Hematopoietic multipotent progenitor cell treated with erythropoietin and hydrocortisone succinate and interleukin-3 and kit ligand, for 6 days (in vitro differentiated cells): ENCODE measurements around the gene CRKL.
"Not testable (repeated sequence)": the region's sequence is repeated elsewhere in the genome, so short reads cannot be mapped to it uniquely, and the experiment has no call there.

Experiments
- DNase-seq: peaks from one replicate; pipeline ENCODE4 v3.0.0-alpha.2; 2015

Gene CRKL

DNA sequence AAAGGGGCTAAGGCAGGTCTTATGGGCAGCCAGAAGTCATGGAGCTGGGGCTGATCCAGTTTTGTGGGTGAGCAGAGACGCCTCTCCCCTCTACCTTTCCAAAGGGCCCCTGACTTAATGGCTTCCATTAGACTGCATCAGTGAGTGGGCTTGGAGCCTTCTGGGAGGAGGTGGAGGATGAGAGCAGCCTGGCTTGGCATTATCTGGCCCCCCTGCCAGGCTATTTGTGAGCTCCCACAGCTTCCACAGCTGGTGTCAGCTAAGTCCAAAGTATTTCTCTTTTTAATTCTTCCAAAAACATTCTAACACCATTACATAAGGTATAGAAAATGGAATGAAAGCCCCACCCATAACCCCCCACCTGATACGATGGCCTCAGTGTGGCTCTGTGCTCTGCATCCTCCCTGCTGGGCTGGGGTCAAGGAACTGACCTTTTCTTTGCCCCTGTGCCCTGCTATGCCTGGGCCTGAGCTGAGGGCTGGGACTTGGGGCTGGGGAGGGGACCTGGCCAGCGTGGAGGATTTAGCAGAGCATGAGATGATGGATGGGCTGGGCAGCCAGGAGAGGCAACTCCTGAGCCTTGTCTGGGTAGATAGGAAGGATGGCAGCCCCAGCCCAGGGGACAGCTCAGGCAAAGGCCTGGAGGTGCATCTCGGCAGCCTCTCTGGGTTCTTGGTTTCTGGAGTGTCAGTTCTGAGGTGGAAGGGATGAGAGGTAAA lies 53.9 kb downstream of the CRKL start:
- DNase-seq = no peak

DNA sequence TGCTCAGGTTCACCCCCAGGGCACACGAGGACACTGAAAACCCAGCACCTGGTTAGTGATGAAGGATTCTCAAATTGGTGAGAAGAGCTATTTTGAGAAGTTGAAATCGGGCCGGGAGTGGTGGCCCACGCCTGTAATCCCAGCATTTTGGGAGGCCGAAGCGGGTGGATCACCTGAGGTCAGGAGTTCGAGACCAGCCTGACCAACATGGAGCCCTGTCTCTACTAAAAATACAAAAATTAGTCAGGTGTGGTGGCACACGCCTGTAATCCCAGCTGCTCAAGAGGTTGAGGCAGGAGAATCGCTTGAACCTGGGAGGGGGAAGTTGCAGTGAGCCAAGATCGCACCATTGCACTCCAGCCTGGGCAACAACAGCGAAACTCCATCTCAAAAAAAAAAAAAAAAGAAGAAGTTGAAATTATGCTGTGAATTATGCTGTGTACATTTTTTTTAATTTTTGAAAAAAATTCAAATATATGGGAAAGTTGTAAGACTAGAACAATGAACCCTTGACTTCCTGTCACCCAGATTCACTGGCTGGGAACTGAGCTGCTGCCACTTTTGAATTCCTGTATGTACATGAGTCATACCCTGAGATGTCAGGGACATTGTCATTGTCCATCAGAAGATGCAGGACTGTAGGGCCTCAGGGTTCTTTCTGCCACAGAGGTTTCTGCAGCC lies 54.9 kb downstream of the CRKL start:
- DNase-seq = not testable (repeated sequence)

DNA sequence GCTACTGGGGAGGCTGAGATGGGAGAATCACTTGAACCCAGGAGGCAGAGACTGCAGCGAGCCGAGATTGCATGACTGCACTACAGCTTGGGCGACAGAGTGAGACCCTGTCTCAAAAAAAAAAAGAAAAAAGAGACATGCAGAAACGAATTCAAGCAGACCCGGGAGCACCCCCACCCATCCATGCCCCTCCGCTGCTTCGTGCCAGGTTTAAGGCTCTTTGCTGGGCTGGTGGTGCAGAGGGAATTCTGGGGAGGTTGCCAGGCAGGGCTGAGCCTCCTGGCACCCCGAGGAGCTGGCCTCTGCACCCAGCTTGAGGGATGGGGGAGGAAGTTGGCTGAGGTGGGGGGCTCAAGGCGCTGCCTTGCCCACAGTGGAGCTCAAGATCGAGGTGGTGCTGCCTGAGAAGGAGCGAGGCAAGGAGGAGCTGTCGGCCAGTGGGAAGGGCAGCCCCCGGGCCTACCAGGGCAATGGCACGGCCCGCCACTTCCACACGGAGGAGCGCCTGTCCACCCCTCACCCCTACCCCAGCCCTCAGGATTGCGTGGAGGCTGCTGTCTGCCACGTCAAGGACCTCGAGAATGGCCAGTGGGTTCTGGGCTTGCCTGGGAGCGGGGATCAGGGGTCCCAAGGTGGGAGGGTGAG lies 55.8 kb downstream of the CRKL start:
- DNase-seq = no peak

DNA sequence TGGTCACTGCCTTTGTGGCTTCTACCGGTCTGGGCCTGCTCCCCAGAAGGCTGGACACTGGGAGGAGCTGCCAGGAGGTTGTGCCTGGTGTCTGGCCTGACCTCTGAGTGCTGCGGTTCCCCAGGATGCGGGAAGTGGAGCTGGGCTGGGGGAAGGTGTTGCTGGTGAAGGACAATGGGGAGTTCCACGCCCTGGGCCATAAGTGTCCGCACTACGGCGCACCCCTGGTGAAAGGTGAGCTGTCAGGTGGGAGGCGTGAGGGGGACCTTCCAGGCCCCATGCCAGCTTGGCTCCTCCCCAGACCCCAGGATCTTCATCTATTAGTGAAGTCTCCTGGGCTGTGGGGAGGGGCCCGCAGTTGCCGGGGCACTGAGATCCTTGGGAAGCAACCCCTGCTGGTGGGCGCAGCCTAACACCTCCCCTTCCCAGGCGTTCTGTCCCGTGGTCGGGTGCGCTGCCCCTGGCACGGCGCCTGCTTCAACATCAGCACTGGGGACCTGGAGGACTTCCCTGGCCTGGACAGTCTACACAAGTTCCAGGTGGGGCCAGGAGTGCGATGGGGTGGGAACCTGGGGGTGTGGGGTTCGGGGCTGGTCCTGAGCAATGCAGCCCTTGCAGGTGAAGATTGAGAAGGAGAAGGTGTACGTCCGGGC lies 56.6 kb downstream of the CRKL start:
- no peak for DNase-seq

DNA sequence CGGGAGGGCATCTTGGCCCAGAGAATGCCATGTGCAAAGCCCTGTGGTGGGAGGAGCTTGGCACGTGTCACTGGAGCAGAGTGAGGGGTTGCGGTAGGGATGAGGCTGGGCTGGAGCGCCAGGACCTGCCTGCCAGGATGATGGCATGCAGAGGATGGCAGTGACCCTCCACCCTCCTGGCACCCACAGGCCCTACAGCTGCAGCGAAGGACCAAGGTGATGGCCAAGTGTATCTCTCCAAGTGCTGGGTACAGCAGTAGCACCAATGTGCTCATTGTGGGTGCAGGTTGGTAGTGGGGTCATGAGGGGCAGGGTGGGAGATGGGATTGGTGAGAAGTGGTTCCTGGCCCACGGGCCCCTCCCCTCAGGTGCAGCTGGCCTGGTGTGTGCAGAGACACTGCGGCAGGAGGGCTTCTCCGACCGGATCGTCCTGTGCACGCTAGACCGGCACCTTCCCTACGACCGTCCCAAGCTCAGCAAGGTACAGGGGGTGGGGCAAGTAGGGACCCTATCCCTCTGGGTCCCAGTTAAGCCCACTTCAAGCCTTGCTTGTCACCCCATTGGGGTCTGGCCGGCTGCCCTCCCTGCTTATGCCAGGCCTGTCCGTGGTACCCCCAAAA lies 57.2 kb downstream of the CRKL start:
- no peak for DNase-seq

DNA sequence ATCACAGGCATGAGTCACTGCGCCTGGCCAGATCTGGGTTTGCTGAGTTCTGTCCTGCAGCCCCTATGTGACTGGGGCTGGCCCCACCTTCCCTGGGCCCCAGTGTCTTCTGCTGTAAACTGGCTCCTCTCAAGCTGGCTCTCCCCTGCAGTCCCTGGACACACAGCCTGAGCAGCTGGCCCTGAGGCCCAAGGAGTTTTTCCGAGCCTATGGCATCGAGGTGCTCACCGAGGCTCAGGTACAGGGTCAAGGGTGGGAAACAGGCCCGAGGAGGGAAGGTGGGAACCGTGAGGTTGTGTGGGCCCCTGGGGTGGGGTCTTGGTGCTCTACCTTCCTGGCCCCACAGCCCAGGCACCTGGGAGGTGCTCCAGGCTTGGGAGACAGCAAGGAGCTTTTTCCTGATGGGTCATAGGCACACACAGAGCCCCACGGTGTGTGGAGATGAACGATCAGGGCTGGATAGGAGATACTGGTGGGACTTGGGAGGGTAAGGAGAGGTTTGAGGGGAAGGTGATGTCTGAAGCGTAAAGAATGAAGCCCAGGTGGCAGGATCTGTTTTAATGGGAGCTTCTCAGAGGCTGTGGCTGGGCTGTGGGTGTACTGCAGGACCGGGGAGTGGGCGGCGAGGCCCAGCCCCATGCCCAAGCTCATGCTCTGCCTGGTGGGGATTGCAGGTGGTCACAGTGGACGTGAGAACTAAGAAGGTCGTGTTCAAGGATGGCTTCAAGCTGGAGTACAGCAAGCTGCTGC lies 58.5 kb downstream of the CRKL start:
- no peak for DNase-seq

DNA sequence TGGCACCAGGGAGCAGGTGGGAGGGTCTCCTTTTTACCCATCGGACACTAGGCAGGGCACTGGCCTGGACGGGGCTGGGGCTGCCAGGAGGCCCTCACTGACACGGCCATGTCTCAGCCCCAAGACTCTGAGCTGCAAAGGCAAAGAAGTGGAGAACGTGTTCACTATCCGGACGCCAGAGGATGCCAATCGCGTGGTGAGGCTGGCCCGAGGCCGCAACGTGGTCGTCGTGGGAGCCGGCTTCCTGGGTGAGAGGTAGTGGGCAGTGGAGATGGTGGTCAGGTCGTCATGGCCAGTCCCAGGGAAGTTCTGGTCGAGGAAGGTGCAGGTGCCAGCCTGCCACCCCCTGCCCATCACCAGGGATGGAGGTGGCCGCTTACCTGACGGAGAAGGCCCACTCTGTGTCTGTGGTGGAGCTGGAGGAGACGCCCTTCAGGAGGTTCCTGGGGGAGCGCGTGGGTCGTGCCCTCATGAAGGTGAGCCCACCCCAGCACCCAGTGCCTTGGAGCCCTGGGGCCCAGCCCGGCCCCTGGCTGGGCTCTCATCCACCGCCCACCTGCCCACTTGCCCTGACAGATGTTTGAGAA lies 59.2 kb downstream of the CRKL start:
- no peak for DNase-seq

DNA sequence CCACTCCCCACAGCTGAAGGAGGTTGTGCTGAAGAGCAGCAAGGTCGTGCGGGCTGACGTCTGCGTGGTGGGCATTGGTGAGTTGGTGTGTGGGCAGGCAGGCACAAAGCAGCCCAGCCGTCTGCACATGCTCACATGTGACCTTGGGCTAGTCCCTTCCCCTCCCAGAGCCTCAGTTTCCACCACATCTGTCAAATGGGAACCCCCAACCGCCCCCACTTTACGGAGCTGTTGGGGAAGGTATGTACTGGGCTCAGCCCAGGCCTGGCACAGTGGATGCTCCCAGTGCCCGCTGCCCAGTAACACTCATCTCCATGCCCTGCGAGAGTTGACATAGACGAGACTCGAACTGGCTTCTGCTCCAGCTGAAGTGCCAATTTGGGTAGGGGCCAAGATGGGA lies 59.8 kb downstream of the CRKL start:
- DNase-seq = no peak

DNA sequence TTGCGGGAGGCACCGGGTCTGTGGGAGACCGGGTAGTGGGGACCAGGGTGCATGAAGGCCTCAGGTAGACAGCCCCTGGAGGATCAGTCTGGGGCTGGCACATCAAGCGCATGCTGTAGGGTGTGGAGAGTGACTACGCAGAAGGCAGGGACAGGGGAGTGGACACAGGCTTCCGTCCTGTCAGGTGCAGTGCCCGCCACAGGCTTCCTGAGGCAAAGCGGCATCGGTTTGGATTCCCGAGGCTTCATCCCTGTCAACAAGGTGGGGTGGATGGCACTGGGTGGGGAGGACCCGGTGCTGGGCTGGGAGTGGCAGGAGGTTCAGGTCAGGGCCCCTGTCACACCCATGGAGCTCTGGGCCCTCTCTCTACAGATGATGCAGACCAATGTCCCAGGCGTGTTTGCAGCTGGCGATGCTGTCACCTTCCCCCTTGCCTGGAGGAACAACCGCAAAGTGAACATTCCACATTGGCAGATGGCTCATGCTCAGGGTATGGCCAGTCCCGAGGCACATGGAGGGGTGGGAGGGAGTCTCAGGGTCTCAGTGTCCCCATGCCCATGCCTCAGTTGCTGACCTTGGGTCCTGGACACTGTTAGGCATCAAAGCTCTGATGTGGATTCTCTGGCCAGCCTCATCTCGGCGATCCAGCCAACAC lies 60.4 kb downstream of the CRKL start:
- DNase-seq = no peak

DNA sequence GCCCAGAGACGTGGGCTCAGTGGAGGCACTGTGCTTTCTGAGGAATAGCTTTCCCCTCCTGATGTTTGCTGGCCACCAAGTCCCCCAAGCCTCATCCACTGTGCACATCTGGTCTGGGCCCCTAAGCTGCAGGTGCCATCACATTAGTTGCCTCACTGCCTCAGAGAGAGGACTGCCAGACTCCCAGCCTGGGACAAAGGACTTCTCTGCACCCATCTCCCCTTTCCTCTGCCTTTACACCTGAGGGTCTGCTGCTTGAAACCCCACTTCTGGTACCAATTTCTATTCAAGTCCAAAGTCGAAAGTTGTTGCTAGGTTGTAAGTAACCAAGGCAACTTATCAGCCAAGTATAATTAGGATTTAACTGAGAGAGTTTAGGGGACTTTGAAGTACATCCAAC lies 61.2 kb downstream of the CRKL start:
- no peak for DNase-seq

DNA sequence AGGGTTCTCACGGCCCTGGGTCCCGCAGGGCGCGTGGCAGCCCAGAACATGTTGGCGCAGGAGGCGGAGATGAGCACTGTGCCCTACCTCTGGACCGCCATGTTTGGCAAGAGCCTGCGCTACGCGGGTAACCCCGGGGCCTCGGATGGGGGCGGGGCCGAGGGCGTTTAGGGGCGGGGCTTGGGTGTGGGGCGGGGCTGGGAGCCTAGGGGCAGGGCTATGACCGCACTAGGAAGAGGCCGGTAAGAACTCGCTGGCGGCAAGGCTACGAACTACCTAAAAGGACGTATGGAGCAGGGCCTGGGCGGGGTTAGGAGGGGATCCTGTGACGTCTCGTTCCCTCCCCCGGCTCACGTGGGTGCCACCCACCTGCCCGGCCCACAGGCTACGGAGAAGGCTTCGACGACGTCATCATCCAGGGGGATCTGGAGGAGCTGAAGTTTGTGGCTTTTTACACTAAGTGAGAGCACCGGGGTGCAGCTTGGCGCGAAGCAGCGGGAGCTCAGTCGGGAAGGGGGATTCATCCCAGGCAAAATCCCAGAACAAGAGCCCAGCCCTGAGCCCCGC lies 62.1 kb downstream of the CRKL start:
- DNase-seq = peak; percentile 97

DNA sequence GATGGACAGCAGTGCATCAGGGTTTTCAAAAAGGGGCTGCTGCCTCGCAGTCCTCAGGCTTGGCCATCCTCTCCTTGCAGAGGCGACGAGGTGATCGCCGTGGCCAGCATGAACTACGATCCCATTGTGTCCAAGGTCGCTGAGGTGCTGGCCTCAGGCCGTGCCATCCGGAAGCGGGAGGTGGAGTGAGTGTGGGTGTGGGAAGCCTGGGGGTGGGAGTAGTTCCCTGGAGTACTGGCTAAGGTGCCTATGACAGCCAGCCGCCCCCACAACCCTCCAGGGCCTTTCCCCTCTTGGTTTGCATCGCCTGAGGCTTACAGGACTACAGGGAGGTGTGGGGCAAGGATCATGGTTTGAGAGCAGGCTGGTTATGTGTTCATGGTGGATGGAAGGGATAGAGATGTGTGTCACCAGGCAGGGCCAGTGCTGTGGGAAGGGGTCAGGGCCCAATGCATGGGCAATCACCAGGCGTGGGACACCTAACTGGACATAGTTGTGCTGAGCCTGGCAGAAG lies 62.8 kb downstream of the CRKL start:
- no peak for DNase-seq

DNA sequence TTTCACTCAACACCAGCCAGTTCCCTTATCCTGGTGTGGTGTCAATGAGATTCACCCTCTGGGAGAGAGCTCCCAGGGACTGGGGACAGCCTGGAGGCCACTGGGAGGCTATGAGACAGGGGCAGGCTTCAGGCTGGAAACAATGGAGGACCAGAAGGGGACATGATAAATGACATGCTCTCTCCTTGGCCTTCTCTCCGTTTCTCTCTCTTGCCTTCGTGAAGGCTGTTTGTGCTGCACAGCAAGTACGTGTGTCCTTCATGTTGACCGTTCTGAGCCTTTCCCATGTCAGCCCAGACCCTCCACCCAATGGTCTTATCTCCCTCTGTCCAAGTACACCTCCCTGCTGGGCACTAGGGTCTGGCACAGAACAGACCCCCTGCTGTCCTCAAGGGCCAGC lies 63.3 kb downstream of the CRKL start:
- DNase-seq = no peak

DNA sequence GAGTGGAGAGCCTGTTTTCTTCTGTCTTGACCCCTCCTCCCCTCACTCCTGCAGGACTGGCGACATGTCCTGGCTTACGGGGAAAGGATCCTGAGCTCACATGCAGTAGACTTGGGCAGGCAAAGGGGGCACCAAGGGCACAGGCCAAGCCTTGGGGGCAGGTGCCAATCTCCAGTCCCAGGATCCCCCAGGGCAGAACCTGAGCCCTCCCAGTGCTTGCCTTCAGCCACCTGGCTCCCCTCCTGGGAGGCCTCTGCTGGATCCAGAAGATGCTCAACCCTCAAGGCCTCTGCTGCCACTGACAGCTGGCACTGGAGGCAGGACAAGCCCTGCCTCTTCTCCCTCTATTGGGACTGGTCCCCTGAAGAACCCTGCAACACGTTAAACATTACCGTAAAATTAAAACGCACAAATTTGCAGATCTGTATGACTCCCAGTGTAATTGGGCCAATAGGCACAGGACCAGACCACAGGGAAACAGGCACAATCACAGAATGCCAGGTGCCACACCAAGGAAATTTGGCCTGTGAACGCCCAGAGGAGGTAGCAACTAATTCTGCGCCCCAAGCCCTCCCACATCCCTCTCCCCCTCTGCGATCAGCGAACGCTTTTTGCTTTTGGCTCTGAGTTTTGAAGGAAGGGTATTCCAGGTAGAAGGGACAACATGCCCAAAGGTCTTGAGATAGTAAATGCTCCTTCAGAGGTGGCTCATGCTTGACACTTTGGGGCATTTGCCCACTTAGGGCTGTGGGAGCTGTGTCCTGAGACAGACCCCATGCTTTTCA lies 63.9 kb downstream of the CRKL start:
- DNase-seq = no peak

DNA sequence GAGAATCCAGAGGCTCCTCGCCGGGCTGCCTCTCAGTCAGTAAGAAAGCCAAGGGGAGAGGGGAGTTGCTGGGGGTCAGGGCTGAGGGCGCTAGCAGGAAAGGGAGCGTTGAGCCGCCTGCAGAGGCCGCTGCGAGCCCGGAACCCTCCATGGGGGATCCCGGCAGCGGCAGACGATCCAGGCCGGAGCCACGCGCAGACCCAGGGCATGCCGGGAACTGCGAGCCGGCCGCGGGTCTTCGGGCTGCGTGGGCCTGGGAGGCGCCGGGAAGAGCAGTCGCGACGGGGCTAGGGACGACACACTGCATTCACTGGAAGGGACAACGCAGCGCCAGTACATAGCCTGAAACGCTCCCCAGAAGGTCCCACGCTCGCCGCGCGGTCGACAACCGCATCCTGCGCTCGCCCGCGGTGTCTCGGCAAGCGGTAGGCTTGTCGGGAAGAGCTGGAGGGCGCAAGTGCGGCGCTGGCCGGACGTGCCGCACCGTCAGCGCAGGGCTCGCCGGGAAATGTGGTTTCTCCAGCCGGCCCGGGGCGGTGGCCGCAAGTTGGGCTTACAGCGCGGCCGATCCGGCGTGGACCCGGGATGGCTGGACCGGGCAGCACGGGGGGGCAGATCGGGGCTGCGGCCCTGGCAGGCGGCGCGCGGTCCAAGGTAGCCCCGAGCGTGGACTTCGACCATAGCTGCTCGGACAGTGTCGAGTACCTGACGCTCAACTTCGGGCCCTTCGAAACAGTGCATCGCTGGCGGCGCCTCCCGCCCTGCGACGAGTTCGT lies 64.8 kb downstream of the CRKL start, which contains the start of gene LZTR1:
Gene LZTR1 (plus strand): TSS at position 511 of the 776 bp plus-strand sequence. CDS start 75 bp downstream, at position 586.
- peak; percentile 89 for DNase-seq

DNA sequence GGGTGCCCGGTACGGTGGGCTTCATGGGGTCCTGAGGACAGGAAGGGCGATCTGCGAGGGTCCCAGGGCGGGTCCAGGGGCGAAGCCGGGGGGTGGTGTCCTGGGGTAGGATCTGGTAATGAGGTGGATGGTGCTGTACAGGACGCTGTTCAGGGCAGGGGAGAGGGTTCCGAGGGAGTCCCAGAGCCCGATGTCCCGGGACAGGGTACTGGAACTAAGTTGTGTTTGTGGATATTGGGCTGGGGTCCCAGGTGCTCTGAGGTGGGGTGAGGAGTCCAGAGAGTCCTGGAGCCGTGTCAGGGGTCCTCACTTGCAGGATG lies 65.3 kb downstream of the CRKL start:
- no peak for DNase-seq

DNA sequence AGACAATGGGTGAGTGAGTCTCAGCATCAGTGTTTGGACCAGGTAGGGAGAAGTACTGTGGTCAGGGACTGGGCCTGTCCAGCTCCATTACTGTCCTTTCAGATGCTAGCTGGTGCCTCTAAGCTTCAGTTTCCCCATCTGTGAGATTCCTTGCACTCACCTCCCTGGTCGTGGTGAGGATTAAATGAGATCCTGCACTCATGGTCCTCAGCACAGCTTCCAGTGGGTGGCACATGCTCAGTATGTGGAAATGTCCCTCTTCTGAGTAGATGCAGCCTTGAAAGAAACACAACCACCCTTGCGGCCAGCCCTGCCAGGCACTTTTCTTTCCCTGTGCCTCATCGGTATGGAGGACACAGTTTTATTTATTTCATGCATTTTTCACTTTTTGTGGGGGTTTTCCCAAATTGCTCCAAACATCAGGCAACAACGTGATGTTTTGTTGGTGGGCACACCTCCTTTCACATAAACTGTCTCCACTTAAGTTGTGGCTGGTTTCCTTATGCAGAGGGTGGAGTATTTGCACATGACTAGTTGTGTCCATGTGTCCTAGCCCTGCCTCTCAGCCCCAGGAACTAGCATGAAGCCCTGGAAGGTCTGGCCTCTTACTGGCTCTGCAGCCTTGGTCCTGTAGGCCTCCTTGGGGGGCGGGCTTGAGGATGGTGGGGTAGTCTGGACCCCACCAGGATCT lies 66.0 kb downstream of the CRKL start:
- DNase-seq = no peak

DNA sequence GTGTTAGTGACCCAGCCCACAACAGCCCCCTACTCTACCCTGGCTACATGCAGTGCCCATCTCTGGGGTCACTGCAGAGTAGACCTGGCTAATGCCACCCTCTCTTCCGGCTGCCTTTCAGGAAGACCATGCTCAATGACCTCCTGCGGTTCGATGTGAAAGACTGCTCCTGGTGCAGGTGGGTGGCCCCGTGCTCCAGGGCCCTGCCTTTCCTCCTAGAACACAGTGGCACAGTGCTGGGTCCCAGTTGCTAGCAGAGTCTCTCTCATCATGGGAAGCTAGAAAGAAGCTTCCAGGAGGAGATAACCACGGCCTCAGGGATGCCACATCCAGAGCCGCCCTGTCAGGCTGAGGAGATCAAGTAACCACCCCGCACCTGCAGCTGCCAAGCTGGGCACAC lies 68.5 kb downstream of the CRKL start:
- no peak for DNase-seq

DNA sequence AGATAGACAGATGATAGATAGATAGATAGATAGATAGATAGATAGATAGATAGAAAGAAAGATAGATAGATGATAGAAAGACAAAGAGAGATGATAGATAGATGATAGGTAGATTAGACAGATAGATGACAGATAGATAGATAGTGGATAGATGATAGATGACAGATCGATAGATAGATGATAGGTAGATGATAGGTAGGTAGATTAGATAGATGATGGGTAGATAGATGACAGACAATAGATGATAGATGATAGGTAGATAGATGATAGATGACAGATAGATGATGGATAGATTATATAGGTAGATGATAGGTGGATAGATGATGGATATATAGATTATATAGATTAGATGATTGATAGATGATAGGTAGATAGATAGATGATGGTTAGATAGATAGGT lies 69.2 kb downstream of the CRKL start:
- DNase-seq = no peak
